GM19395 (cell line): Measurements from ENCODE around the gene PSME2.

Experiments used
- ATAC-seq: cut with Tn5 transposase; IDR thresholded peaks from one replicate; pipeline ENCODE4 v1.9.1; 2021; ENCODE audit warnings: mild to moderate bottlenecking, moderate library complexity; ENCODE audit not compliant: unreplicated experiment

The PSME2 gene

GRCh38 chr14:24136684-24137528 lies 9.5 kb downstream of the PSME2 start:
- ATAC-seq, result no peak

GRCh38 chr14:24135834-24136683 lies 10.4 kb downstream of the PSME2 start, which contains the start of gene PSME1:
PSME1 (plus strand) TSS chr14:24136194; CDS start chr14:24136263, 69 bp downstream.
- peak; percentile 75 for ATAC-seq

- peak; percentile 9 for ATAC-seq
Observed at GRCh38 chr14:24135584-24135833, 10.9 kb downstream of the PSME2 start.

GRCh38 chr14:24133735-24134134 lies 12.7 kb downstream of the PSME2 start:
- no peak for ATAC-seq

- ATAC-seq, result no peak
Observed at GRCh38 chr14:24132976-24133375, 13.4 kb downstream of the PSME2 start.

- no peak for ATAC-seq
Observed at GRCh38 chr14:24132061-24132685, 14.2 kb downstream of the PSME2 start.

- no peak for ATAC-seq
Observed at GRCh38 chr14:24131549-24131966, 14.9 kb downstream of the PSME2 start.

GRCh38 chr14:24130717-24131548 lies 15.5 kb downstream of the PSME2 start:
- ATAC-seq, result no peak

GRCh38 chr14:24130380-24130716 lies 16.1 kb downstream of the PSME2 start, which contains the start of gene FITM1:
FITM1 (plus strand) TSS chr14:24130659; CDS start chr14:24131564, 905 bp downstream.
- ATAC-seq, result no peak

- no peak for ATAC-seq
Observed at GRCh38 chr14:24129410-24129998, 16.9 kb downstream of the PSME2 start.

GRCh38 chr14:24127673-24128072 lies 18.7 kb downstream of the PSME2 start:
- no peak for ATAC-seq

GRCh38 chr14:24126939-24127338 lies 19.5 kb downstream of the PSME2 start:
- ATAC-seq, result no peak

GRCh38 chr14:24123424-24124417 lies 22.7 kb downstream of the PSME2 start:
- ATAC-seq, result no peak

- ATAC-seq, result no peak
Observed at GRCh38 chr14:24122898-24123297, 23.5 kb downstream of the PSME2 start.

GRCh38 chr14:24122416-24122815 lies 24.0 kb downstream of the PSME2 start:
- ATAC-seq, result no peak

GRCh38 chr14:24121210-24121609 lies 25.2 kb downstream of the PSME2 start:
- no peak for ATAC-seq

- ATAC-seq, result no peak
Observed at GRCh38 chr14:24119691-24120090, 26.7 kb downstream of the PSME2 start.

- ATAC-seq, result no peak
Observed at GRCh38 chr14:24117179-24117578, 29.2 kb downstream of the PSME2 start.
